HUES6 (cell line): ENCODE results near the gene CILP2.

Experiments used
- H3K27ac ChIP-seq: 2 replicates; pipeline ENCODE4 v1.7.0; 2013; ENCODE audit warnings: low read depth, mild to moderate bottlenecking, low read length, inconsistent platforms
- H3K27me3 ChIP-seq: 2 replicates; pipeline ENCODE4 v1.6.1; 2013; ENCODE audit warnings: low read length; ENCODE audit not compliant: control insufficient read depth, insufficient read depth
- H3K36me3 ChIP-seq: 2 replicates; pipeline ENCODE4 v1.6.1; 2013; ENCODE audit warnings: low read length; ENCODE audit not compliant: control insufficient read depth, insufficient read depth
- H3K4me1 ChIP-seq: 2 replicates; pipeline ENCODE4 v1.6.1; 2013; ENCODE audit warnings: low read length; ENCODE audit not compliant: control insufficient read depth, insufficient read depth
- H3K4me3 ChIP-seq: 2 replicates; pipeline ENCODE4 v1.5.1; 2013; ENCODE audit warnings: low read depth, low read length
- H3K9ac ChIP-seq: one replicate; pipeline ENCODE4 v1.6.1; 2013; ENCODE audit warnings: mild to moderate bottlenecking, low read length
- H3K9me3 ChIP-seq: 2 replicates; pipeline ENCODE4 v1.6.1; 2013; ENCODE audit warnings: low read depth, low read length; ENCODE audit not compliant: control insufficient read depth, insufficient read depth

CILP2 gene

GRCh38 chr19:19541616-19542015 lies 3.6 kb downstream of the CILP2 start:
- Histone ChIP-seq H3K27me3 (peaks cover 36% of the 10 kb centered on the region), H3K4me3 (no peak overlapping the region), H3K27ac (no peak overlapping the region), H3K9ac (no peak overlapping the region), H3K4me1 (peaks cover 8% of the 10 kb centered on the region; the same call in 1 of the 2 replicates), H3K9me3 (no peaks in the 10 kb centered on the region), H3K36me3 (no peaks in the 10 kb centered on the region)

DNA sequence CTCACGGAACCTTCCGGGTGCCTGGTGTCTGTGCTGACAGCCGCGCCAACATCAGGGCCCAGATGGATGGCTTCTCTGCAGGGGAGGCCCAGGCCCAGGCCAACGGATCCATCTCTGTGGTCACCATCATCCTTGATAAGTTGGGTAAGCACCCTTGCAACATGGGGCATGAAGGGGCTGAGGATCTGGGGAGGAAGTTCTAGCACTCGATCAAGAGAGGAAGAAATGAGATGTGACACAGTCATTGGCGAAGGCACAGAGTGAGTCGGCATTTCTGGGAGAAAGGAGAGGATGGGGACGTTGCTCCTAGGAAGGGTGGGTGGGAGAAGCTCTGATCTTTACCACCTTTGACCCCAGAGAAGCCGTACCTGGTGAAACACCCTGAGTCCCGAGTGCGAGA lies 4.4 kb downstream of the CILP2 start:
- Histone ChIP-seq H3K4me3 (no peak overlapping the region), H3K9me3 (no peaks in the 10 kb centered on the region), H3K27me3 (peaks cover 33% of the 10 kb centered on the region), H3K36me3 (no peaks in the 10 kb centered on the region), H3K4me1 (peaks cover 8% of the 10 kb centered on the region; the same call in 1 of the 2 replicates), H3K27ac (no peak overlapping the region), H3K9ac (no peak overlapping the region)

- Histone ChIP-seq H3K27ac (no peak overlapping the region), H3K36me3 (no peaks in the 10 kb centered on the region), H3K4me1 (peaks cover 8% of the 10 kb centered on the region; the same call in 1 of the 2 replicates), H3K9me3 (no peaks in the 10 kb centered on the region), H3K27me3 (peaks cover 27% of the 10 kb centered on the region), H3K4me3 (no peak overlapping the region), H3K9ac (no peak overlapping the region)
Measured at GRCh38 chr19:19543101-19543500, 5.0 kb downstream of the CILP2 start.

GRCh38 chr19:19543640-19544039 lies 5.6 kb downstream of the CILP2 start:
- Histone ChIP-seq H3K9me3 (no peaks in the 10 kb centered on the region), H3K9ac (no peak overlapping the region), H3K4me1 (peaks cover 8% of the 10 kb centered on the region; the same call in 1 of the 2 replicates), H3K4me3 (no peak overlapping the region), H3K27me3 (peaks cover 22% of the 10 kb centered on the region), H3K36me3 (no peaks in the 10 kb centered on the region), H3K27ac (no peak overlapping the region)

- Histone ChIP-seq H3K9me3 (no peaks in the 10 kb centered on the region), H3K9ac (no peak overlapping the region), H3K27me3 (peaks cover 14% of the 10 kb centered on the region), H3K4me1 (peaks cover 8% of the 10 kb centered on the region; the same call in 1 of the 2 replicates), H3K27ac (no peak overlapping the region), H3K4me3 (no peak overlapping the region), H3K36me3 (no peaks in the 10 kb centered on the region)
Measured at GRCh38 chr19:19544257-19544953, 6.3 kb downstream of the CILP2 start.

GRCh38 chr19:19544954-19545591 lies 7.0 kb downstream of the CILP2 start:
- H3K27me3 ChIP-seq, result peaks cover 7% of the 10 kb centered on the region
- H3K27ac ChIP-seq, result no peak overlapping the region
- H3K9me3 ChIP-seq, result no peaks in the 10 kb centered on the region
- H3K9ac ChIP-seq, result no peak overlapping the region
- no peak overlapping the region for H3K4me3 ChIP-seq
- H3K36me3 ChIP-seq, result no peaks in the 10 kb centered on the region
- peaks cover 2% of the 10 kb centered on the region; the same call in 1 of the 2 replicates for H3K4me1 ChIP-seq

DNA sequence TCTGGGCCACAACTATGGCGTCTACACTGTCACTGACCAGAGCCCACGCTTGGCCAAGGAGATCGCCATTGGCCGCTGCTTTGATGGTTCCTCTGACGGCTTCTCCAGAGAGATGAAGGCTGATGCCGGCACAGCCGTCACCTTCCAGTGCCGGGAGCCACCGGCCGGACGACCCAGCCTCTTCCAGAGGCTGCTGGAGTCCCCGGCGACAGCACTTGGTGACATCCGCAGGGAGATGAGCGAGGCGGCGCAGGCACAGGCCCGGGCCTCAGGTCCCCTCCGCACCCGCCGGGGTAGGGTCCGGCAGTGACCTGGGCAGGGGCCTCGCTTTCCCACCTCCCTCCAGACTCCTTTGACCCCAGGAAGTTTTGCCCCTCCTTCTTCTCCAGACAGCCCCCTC lies 7.6 kb downstream of the CILP2 start:
- no peak overlapping the region for H3K9ac ChIP-seq
- no peaks in the 10 kb centered on the region; the same call in 1 of the 2 replicates for H3K4me1 ChIP-seq
- H3K36me3 ChIP-seq, result no peaks in the 10 kb centered on the region
- H3K27ac ChIP-seq, result no peak overlapping the region
- peaks cover 3% of the 10 kb centered on the region for H3K27me3 ChIP-seq
- no peaks in the 10 kb centered on the region for H3K9me3 ChIP-seq
- no peak overlapping the region for H3K4me3 ChIP-seq

DNA sequence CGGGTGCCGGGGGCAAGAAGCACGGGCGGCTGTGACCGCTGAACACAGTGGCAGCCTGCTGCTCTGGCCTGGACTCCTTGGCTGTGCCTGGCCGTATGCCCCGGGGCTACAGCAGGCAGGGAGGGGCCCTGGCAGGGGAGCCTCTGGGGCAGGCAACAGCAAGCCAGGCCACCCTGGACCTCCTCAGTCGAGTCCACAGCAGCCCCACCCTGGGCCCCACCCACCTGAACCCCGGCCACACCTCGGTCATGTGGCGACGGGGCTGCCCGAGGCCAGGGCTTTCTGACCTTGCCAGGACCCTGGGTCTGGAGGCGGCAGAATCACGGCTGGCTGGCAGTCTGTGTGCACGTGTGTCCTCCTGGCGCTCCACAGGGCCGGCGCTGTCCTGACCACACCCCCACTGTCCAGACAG lies 8.7 kb downstream of the CILP2 start:
- no peak overlapping the region for H3K9ac ChIP-seq
- no peaks in the 10 kb centered on the region for H3K27me3 ChIP-seq
- no peaks in the 10 kb centered on the region for H3K9me3 ChIP-seq
- H3K36me3 ChIP-seq, result no peaks in the 10 kb centered on the region
- no peak overlapping the region for H3K4me3 ChIP-seq
- H3K27ac ChIP-seq, result no peak overlapping the region
- no peaks in the 10 kb centered on the region for H3K4me1 ChIP-seq

DNA sequence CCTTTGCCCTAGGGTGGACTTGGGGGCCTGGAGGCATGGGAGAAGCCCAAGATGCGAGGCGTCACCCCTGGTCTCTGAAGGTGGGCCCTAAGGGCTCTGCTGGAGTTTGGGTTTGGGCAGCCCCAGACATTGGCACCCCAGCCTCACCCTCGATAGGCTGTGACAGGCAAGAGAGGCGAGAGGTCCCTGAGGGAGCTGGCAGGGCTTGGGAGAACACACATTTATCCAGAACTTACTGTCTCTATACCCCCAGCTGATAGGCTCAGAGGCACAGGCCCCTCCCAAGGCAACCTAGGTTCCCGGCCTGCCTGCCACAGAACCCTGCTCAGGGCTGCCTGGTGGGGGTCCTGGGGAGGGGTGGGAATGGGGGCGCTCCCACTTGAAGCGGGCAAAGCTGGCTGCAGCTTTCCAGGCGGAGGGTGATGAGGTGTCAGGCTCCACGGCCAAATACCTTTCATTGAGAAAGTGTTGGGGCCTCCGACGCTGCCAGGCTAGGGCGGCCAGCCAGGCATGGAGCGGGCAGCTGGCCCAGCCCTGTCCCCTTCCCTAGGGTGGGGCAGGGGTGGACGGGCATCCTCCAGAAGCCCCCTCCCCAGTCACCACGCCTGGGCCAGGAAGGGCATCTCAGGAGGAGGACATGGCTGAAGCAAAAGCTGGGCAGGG lies 9.7 kb downstream of the CILP2 start:
- H3K4me1 ChIP-seq, result no peaks in the 10 kb centered on the region
- no peak overlapping the region for H3K9ac ChIP-seq
- no peak overlapping the region for H3K4me3 ChIP-seq
- H3K9me3 ChIP-seq, result no peaks in the 10 kb centered on the region
- H3K27me3 ChIP-seq, result no peaks in the 10 kb centered on the region
- H3K27ac ChIP-seq, result no peak overlapping the region
- no peaks in the 10 kb centered on the region for H3K36me3 ChIP-seq

- Histone ChIP-seq H3K27ac (no peak overlapping the region), H3K4me1 (no peaks in the 10 kb centered on the region), H3K36me3 (no peaks in the 10 kb centered on the region), H3K9me3 (no peaks in the 10 kb centered on the region), H3K27me3 (no peaks in the 10 kb centered on the region), H3K4me3 (no peak overlapping the region), H3K9ac (no peak overlapping the region)
Measured at GRCh38 chr19:19548915-19549759, 11.1 kb downstream of the CILP2 start.
